Adrenal gland (tissue), 12 donors: Measurements from ENCODE around the gene EFL1. TPM values are rescaled to one million over a fixed set of nuclear protein-coding genes. Genes with fewer than 3 reads are reported as not detected.
A peak's percentile ranks its signal among the peaks of the same experiment; 100 is the strongest.

ENCODE experiments used
- DNase-seq, 7 donors: peaks; one replicate each; pipeline ENCODE4 v3.0.0-alpha.2; 2019 to 2020
- H3K27ac ChIP-seq, 5 donors: fragments of 200-600 bp; sonication (generic) in 4 of 5; 1 replicate in 3 of 5; 2 replicates in 2 of 5; pipeline versions ENCODE4 v1.5.1 to v1.8.0; 2016 to 2020; ENCODE audit warnings: mild to moderate bottlenecking in 1 of 5
- H3K27me3 ChIP-seq: fragments of 200-600 bp; 2 replicates; pipeline ENCODE4 v1.8.0; 2021
- H3K36me3 ChIP-seq, 2 donors: fragments of 200-600 bp; replicated peaks in 1 of 2; 1 replicate in 1 of 2; 2 replicates in 1 of 2; pipeline versions ENCODE4 v1.5.1 to v1.8.0; 2018 to 2022
- H3K4me1 ChIP-seq, 2 donors: fragments of 200-600 bp; replicated peaks in 1 of 2; 1 replicate in 1 of 2; 2 replicates in 1 of 2; pipeline versions ENCODE4 v1.5.1 to v1.8.0; 2018 to 2021
- H3K4me3 ChIP-seq, 4 donors: fragments of 200-600 bp; sonication (generic) in 3 of 4; one replicate each; pipeline ENCODE4 v1.5.1; 2016 to 2018
- H3K9me3 ChIP-seq, 3 donors: fragments of 200-600 bp; sonication (generic) in 1 of 3; replicated peaks in 1 of 3; 1 replicate in 2 of 3; 2 replicates in 1 of 3; pipeline versions ENCODE4 v1.5.1 to v1.8.0; 2016 to 2021
- CTCF ChIP-seq, 6 experiments: fragments of 450-650 bp in 4 of 6; fragments of 200-600 bp in 2 of 6; sonication (generic) in 1 of 6; IDR thresholded peaks; 1 replicate in 5 of 6; 2 replicates in 1 of 6; pipeline versions ENCODE4 v1.5.1 to v1.8.0; 2016 to 2021; ENCODE audit warnings: antibody characterized with exemption in 6 of 6, mild to moderate bottlenecking in 2 of 6, moderate library complexity in 1 of 6
- POLR2A ChIP-seq, 2 donors: fragments of 450-650 bp; IDR thresholded peaks; one replicate each; pipeline ENCODE4 v1.6.1; 2017; ENCODE audit warnings: antibody characterized with exemption in 2 of 2, mild to moderate bottlenecking in 2 of 2, moderate library complexity in 1 of 2
- WGBS, 4 donors: extraction: QIAGEN DNeasy Blood & Tissue Kit in 2 of 4; methylation state at CpG; one replicate each; pipeline versions ENCODE4 v1.1.5 to v1.1.7; 2013 to 2017; 5-methylcytosine and 5-hydroxymethylcytosine counted together
- intact Hi-C, 2 donors: fragments of 100-400 bp; cut with DNase I; formaldehyde crosslinking; loops; one replicate each; pipeline versions ENCODE4 v1.14.1 to v1.15.0; 2022 to 2023
- polyA plus RNA-seq, 3 donors: library from polyadenylated mRNA; stranded (reverse); fragments of 200-250 nt in 2 of 3; fragments of 350-450 nt in 1 of 3; fragmentation: Illumina TruSeq in 1 of 3; extraction: RNeasy Lipid Tissue Mini Kit (QIAGEN cat#74804) in 1 of 3; gene quantifications; one replicate each; pipeline ENCODE4 v1.2.3, GENCODE V29; 2013 to 2014
- total RNA-seq, 9 donors: library from RNA; depleted of rRNA in 4 of 9; stranded (reverse); fragments of >200 nt in 4 of 9; fragments of 120-200 nt in 1 of 9; fragmentation: NEBNext Ultra II Directional in 1 of 9; extraction: Animal tissue kit (Norgen Biotek cat#: 25700) in 1 of 9; gene quantifications; one replicate each; pipeline versions ENCODE4 v1.1.0 to v1.2.4, GENCODE V29; 2013 to 2023
- donor health status: healthy with polysubstance abuse.
- donor health status: Bipolar disorder and iron deficiency.
- donor health status: DM: yes; HTN: yes; CAD: no.
- donor health status: DM: no; HTN: no; CAD: no.
- donor health status: DM: no; HTN: no; CAD: no.
- donor health status: DM: yes; HTN: yes; CAD: no.

The EFL1 gene
- total and polyA plus RNA-seq, 12 donors, result 3.1 to 29.8 (median 18.0) TPM

- 91 to 93% (median 92%) methylated on average over 5 of the region's 5 CpGs for WGBS, 4 donors
- intact Hi-C loops, result loop anchor here (2.0 to 10.0 kb wide), 3 partner anchors 23 to 87 kb away; no protein-coding TSS in a partner anchor
- peak in 1 of 7 donors; percentile 10 for DNase-seq
- Histone ChIP-seq H3K27me3 (no peaks in the 10 kb centered on the region), H3K9me3 (no peaks in the 10 kb centered on the region), H3K4me1 (no peaks in the 10 kb centered on the region), H3K27ac (no peak overlapping the region), H3K36me3 (no peaks in the 10 kb centered on the region), H3K4me3 (no peak overlapping the region)
- TF ChIP-seq POLR2A (IDR thresholded peaks at IDR 0.05), result no peak
- no peak for TF ChIP-seq CTCF (IDR thresholded peaks at IDR 0.05)
Measured at GRCh38 chr15:82110144-82110543, 152.4 kb downstream of the EFL1 start.

GRCh38 chr15:82108489-82109078 is 153.9 kb downstream of the EFL1 start:
- intact Hi-C loops, result no loop called here
- Histone ChIP-seq H3K36me3 (no peaks in the 10 kb centered on the region), H3K4me1 (no peaks in the 10 kb centered on the region), H3K9me3 (no peaks in the 10 kb centered on the region), H3K27me3 (no peaks in the 10 kb centered on the region), H3K27ac (no peak overlapping the region), H3K4me3 (no peak overlapping the region)
- WGBS, 4 donors, result 50 to 59% (median 55%) methylated on average over 8 to 9 of the region's 9 CpGs
- TF ChIP-seq CTCF (IDR thresholded peaks at IDR 0.05) (peak; percentile 86 to 90 (median 88)), POLR2A (IDR thresholded peaks at IDR 0.05) (no peak)
- DNase-seq, result peak; percentile 61 to 82 (median 76)

- H3K27me3 ChIP-seq, result no peaks in the 10 kb centered on the region
- DNase-seq, result no peak
- intact Hi-C loops, result no loop called here
- WGBS, 4 donors, result 76 to 86% (median 82%) methylated on average over 5 of the region's 5 CpGs
- no peaks in the 10 kb centered on the region for H3K9me3 ChIP-seq
- no peaks in the 10 kb centered on the region for H3K4me1 ChIP-seq
- TF ChIP-seq CTCF (IDR thresholded peaks at IDR 0.05) (no peak), POLR2A (IDR thresholded peaks at IDR 0.05) (no peak)
- no peak overlapping the region for H3K4me3 ChIP-seq
- no peak overlapping the region for H3K27ac ChIP-seq
- H3K36me3 ChIP-seq, result no peaks in the 10 kb centered on the region
Measured at GRCh38 chr15:82106679-82107078, 155.9 kb downstream of the EFL1 start.

GRCh38 chr15:82105451-82106215 is 156.9 kb downstream of the EFL1 start:
- Histone ChIP-seq H3K27ac (no peak overlapping the region), H3K4me3 (no peak overlapping the region), H3K4me1 (no peaks in the 10 kb centered on the region), H3K36me3 (no peaks in the 10 kb centered on the region), H3K9me3 (no peaks in the 10 kb centered on the region), H3K27me3 (no peaks in the 10 kb centered on the region)
- 50 to 67% (median 64%) methylated on average over 7 of the region's 7 CpGs for WGBS, 4 donors
- intact Hi-C loops, result no loop called here
- TF ChIP-seq POLR2A (IDR thresholded peaks at IDR 0.05) (no peak), CTCF (IDR thresholded peaks at IDR 0.05) (no peak)
- no peak for DNase-seq
